Measurements from ENCODE around the gene CTXND1. TPM values are rescaled to one million over a fixed set of nuclear protein-coding genes. Genes with fewer than 3 reads are reported as not detected.

CTXND1 gene
- under 0.01 TPM in 1 of 2 replicates, not detected in the other for total RNA-seq (ENCODE audit: low replicate concordance)

DNA sequence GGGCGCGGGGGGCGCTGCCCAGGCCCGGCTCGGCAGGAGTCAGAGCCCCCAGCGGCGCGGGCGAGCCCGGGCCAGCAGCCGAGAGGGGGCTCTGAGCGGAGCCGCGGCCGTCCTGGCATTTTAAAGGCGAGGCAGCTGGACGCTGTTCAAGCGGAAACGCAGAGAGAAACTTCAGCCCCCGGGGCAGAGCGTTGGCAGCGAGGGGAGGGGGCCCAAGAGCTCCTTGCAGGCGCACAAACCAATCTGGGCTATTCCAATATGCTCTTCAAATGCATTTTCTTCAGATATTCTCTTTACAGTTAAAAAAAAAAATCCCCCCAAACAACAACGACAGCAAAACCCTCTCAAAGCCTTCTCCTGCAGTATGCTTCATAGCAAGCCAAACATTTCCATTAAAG, at the start of gene CTXND1:
TSS of gene CTXND1 (minus strand) at position 93 of the 398 bp plus-strand sequence. CDS start 50,264 bp downstream, outside the sequence.

DNA sequence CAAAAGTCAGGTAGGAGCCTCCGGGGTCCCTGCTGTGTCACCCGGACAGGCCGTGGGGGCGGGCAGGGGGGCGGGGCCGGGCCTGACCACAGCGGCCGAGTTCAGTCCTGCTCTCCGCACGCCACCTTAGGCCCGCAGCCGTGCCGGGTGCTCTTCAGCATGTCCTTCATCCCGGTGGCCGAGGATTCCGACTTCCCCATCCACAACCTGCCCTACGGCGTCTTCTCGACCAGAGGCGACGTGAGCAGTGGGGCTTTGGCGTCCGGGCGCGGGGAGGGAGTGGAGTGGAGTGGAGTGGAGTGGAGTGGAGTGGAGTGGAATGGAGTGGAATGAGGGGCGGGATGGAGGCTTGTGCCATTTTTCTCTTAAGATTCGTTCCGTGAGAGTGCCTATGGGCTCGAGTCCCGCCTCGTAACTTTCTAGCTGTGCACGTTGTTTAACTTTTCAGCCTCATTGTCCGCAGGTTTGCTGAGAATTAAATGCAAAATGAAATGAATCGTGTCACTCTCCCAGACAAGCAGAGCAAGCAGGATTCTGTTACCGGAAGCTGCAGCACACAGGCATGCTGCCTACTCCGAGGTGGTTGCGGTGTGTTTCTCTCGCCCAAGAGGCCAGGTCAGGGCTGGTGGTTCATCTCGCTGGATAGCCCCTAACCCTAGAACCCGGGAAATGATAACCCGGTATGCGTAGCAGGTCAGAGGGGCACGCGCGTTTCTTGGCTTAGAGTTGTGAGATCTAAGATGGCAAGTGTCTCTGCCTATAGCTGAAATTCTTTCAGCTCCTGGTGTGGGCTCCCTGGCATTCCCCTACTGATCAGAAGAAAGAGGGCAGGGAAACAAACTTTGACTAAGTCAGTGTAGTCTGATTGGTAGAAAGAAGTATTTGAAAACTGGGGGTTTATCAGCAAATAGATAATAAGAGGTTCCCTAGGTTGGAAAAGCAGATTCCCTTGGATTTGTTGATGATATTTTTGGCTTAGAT, 98.8 kb downstream of the CTXND1 start, which contains the start of gene FAH:
TSS of gene FAH (plus strand) at position 104 of the 981 bp plus-strand sequence. CDS start at position 160, 56 bp downstream.

Other genes with a start within 250 kb of the CTXND1 start
- gene ZFAND6, start 192.5 kb downstream of the CTXND1 start, total RNA-seq (ENCODE audit: low replicate concordance) = 81.7 and 146 TPM in 2 replicates
- gene FAH, start 99.2 kb downstream of the CTXND1 start, total RNA-seq (ENCODE audit: low replicate concordance) = 24.1 and 68.3 TPM in 2 replicates
- gene ARNT2, start 152.2 kb upstream of the CTXND1 start, total RNA-seq (ENCODE audit: low replicate concordance) = 4.9 and 14.9 TPM in 2 replicates

All from smooth muscle cell of the coronary artery (primary cell).